Esophagus muscularis mucosa (tissue), 4 donors: ENCODE data around the gene TENM4. TPM values are rescaled to one million over a fixed set of nuclear protein-coding genes. Genes with fewer than 3 reads are reported as not detected.

Experiments
- DNase-seq: peaks from one replicate; pipeline ENCODE4 v3.0.0-alpha.2; 2017; ENCODE audit errors: extremely low spot score
- H3K27ac ChIP-seq, 4 donors: fragments of 200-600 bp; sonication (generic); replicated peaks in 1 of 4; 1 replicate in 3 of 4; 2 replicates in 1 of 4; pipeline ENCODE4 v1.5.1; 2016 to 2019; ENCODE audit warnings: mild to moderate bottlenecking in 1 of 4
- H3K27me3 ChIP-seq, 4 donors: fragments of 200-600 bp; sonication (generic); one replicate each; pipeline versions ENCODE4 v1.5.1 to v1.6.0; 2016 to 2019
- H3K36me3 ChIP-seq, 4 donors: fragments of 200-600 bp; sonication (generic); one replicate each; pipeline ENCODE4 v1.5.1; 2016 to 2019
- H3K4me1 ChIP-seq, 4 donors: fragments of 200-600 bp; sonication (generic); one replicate each; pipeline ENCODE4 v1.5.1; 2016 to 2019
- H3K4me3 ChIP-seq, 4 donors: fragments of 200-600 bp; sonication (generic); 1 replicate in 2 of 4; 2 replicates in 2 of 4; pipeline ENCODE4 v1.5.1; 2016 to 2019; ENCODE audit warnings: mild to moderate bottlenecking in 4 of 4, moderate library complexity in 1 of 4
- H3K9me3 ChIP-seq, 4 donors: fragments of 200-600 bp; sonication (generic); 1 replicate in 3 of 4; 2 replicates in 1 of 4; pipeline ENCODE4 v1.5.1; 2016 to 2019
- CTCF ChIP-seq, 3 experiments: fragments of 200-600 bp in 2 of 3; fragments of 450-650 bp in 1 of 3; sonication (generic) in 2 of 3; IDR thresholded peaks; one replicate each; pipeline ENCODE4 v1.5.1; 2017 to 2019; ENCODE audit warnings: antibody characterized with exemption in 3 of 3, mild to moderate bottlenecking in 2 of 3, moderate library complexity in 1 of 3
- EP300 ChIP-seq: sonication (generic); formaldehyde crosslinking; IDR thresholded peaks from one replicate; pipeline ENCODE4 v1.6.1; 2017; ENCODE audit warnings: antibody characterized with exemption
- POLR2A ChIP-seq: fragments of 450-650 bp; IDR thresholded peaks from one replicate; pipeline ENCODE4 v1.6.1; 2017; ENCODE audit warnings: antibody characterized with exemption, moderate library complexity, mild to moderate bottlenecking, low read depth
- POLR2AphosphoS5 ChIP-seq, 2 donors: sonication (generic); formaldehyde crosslinking; IDR thresholded peaks; one replicate each; pipeline ENCODE4 v1.6.1; 2017; ENCODE audit warnings: antibody characterized with exemption in 2 of 2
- WGBS: methylation state at CpG from one replicate; pipeline ENCODE4 v1.1.5; 2018; 5-methylcytosine and 5-hydroxymethylcytosine counted together
- intact Hi-C: fragments of 100-400 bp; cut with DNase I; formaldehyde crosslinking; loops from one replicate; pipeline ENCODE4 v1.15.1; 2023
- total RNA-seq, 4 donors: library from RNA; depleted of rRNA; stranded (reverse); fragments of >200 nt; gene quantifications; one replicate each; pipeline versions ENCODE4 v1.1.0 to v1.2.1, GENCODE V29; 2016

Gene TENM4
- total RNA-seq, 4 donors from 2014 or later, result 4.1 to 9.6 (median 8.0) TPM

GRCh38 chr11:79290761-79291160, 150.1 kb downstream of the TENM4 start:
- TF ChIP-seq CTCF (IDR thresholded peaks at IDR 0.05) (no peak), EP300 (no peak), POLR2A (no peak), POLR2AphosphoS5 (IDR thresholded peaks at IDR 0.05) (no peak)
- Histone ChIP-seq H3K36me3 (no peaks in the 10 kb centered on the region), H3K4me3 (no peak overlapping the region), H3K4me1 (no peaks in the 10 kb centered on the region), H3K27ac (no peak overlapping the region), H3K9me3 (no peaks in the 10 kb centered on the region), H3K27me3 (no peaks in the 10 kb centered on the region)
- DNase-seq, result no peak
- intact Hi-C loops, result no loop called here

- Histone ChIP-seq H3K9me3 (peaks cover 0 to 4% (median 0%) of the 10 kb centered on the region in 4 donors), H3K4me1 (no peaks in the 10 kb centered on the region), H3K4me3 (no peak overlapping the region), H3K27me3 (no peaks in the 10 kb centered on the region), H3K36me3 (no peaks in the 10 kb centered on the region), H3K27ac (no peak overlapping the region)
- no peak for DNase-seq
- intact Hi-C loops, result no loop called here
- TF ChIP-seq EP300 (no peak), POLR2A (no peak)
Measured at GRCh38 chr11:79287952-79288351, 152.9 kb downstream of the TENM4 start.

- no peak overlapping the region for H3K27ac ChIP-seq
- no peak for TF ChIP-seq POLR2AphosphoS5 (IDR thresholded peaks at IDR 0.05)
- TF ChIP-seq CTCF (IDR thresholded peaks at IDR 0.05), result no peak
- TF ChIP-seq EP300, result no peak
- TF ChIP-seq POLR2A, result no peak
- 81% methylated on average over 2 of the region's 2 CpGs for WGBS
- no peaks in the 10 kb centered on the region for H3K4me1 ChIP-seq
- no peak for DNase-seq
- peaks cover 0 to 4% (median 0%) of the 10 kb centered on the region in 4 donors for H3K9me3 ChIP-seq
- H3K27me3 ChIP-seq, result no peaks in the 10 kb centered on the region
- no peaks in the 10 kb centered on the region for H3K36me3 ChIP-seq
- H3K4me3 ChIP-seq, result no peak overlapping the region
- intact Hi-C loops, result no loop called here
Measured at GRCh38 chr11:79285756-79286155, 155.1 kb downstream of the TENM4 start.

- Histone ChIP-seq H3K4me1 (peaks cover 0 to 35% (median 29%) of the 10 kb centered on the region in 4 donors), H3K9me3 (no peaks in the 10 kb centered on the region), H3K4me3 (no peak overlapping the region), H3K27me3 (no peaks in the 10 kb centered on the region), H3K36me3 (no peaks in the 10 kb centered on the region), H3K27ac (no peak overlapping the region)
- 47% methylated on average over 2 of the region's 2 CpGs for WGBS
- intact Hi-C loops, result no loop called here
- DNase-seq, result no peak
- TF ChIP-seq POLR2AphosphoS5 (IDR thresholded peaks at IDR 0.05), result no peak
- no peak for TF ChIP-seq EP300
- TF ChIP-seq CTCF (IDR thresholded peaks at IDR 0.05), result no peak
- TF ChIP-seq POLR2A, result no peak
Measured at GRCh38 chr11:79276736-79277325, 164.0 kb downstream of the TENM4 start.

GRCh38 chr11:79274636-79275331, 166.0 kb downstream of the TENM4 start:
- Histone ChIP-seq H3K4me3 (no peak overlapping the region), H3K4me1 (peaks cover 0 to 35% (median 29%) of the 10 kb centered on the region in 4 donors), H3K36me3 (no peaks in the 10 kb centered on the region), H3K27me3 (no peaks in the 10 kb centered on the region), H3K9me3 (no peaks in the 10 kb centered on the region), H3K27ac (no peak overlapping the region)
- no peak for DNase-seq
- intact Hi-C loops, result no loop called here
- no peak for TF ChIP-seq CTCF (IDR thresholded peaks at IDR 0.05)
- no peak for TF ChIP-seq POLR2A
- TF ChIP-seq POLR2AphosphoS5 (IDR thresholded peaks at IDR 0.05), result no peak
- TF ChIP-seq EP300, result no peak
- WGBS, result 51% methylated on average over 9 of the region's 9 CpGs
